Cardiac muscle cell (in vitro differentiated cells and primary cell): ENCODE measurements around the gene NAALADL2. TPM values are rescaled to one million over a fixed set of nuclear protein-coding genes. Genes with fewer than 3 reads are reported as not detected.

Experiments used
- DNase-seq, 2 donors: peaks; one replicate each; pipeline versions ENCODE4 v3.0.0 to v3.0.0-alpha.2; 2010 to 2017; ENCODE audit warnings: low read depth in 1 of 2, low spot score in 1 of 2
- H3K27ac ChIP-seq: fragments of 200-600 bp; sonication (generic); 2 replicates; pipeline ENCODE4 v1.5.1; 2016
- H3K27me3 ChIP-seq: fragments of 200-600 bp; sonication (generic); 2 replicates; pipeline ENCODE4 v1.6.0; 2016; ENCODE audit warnings: control low read depth
- H3K36me3 ChIP-seq: fragments of 200-600 bp; sonication (generic); 2 replicates; pipeline ENCODE4 v1.5.1; 2016; ENCODE audit warnings: control low read depth
- H3K4me1 ChIP-seq: fragments of 200-600 bp; sonication (generic); 2 replicates; pipeline ENCODE4 v1.8.1; 2017; ENCODE audit warnings: low read depth, mild to moderate bottlenecking, mixed run types
- H3K4me3 ChIP-seq: fragments of 200-600 bp; sonication (generic); 2 replicates; pipeline ENCODE4 v1.5.1; 2016; ENCODE audit warnings: mild to moderate bottlenecking
- H3K9me3 ChIP-seq: fragments of 200-600 bp; sonication (generic); 2 replicates; pipeline ENCODE4 v1.5.1; 2017; ENCODE audit warnings: low read depth, mild to moderate bottlenecking, control low read depth
- CTCF ChIP-seq: IDR thresholded peaks from 2 replicates; pipeline ENCODE4 v1.5.1; 2012; ENCODE audit warnings: low read depth, mild to moderate bottlenecking, low read length
- polyA plus RNA-seq: library from polyadenylated mRNA; unstranded; fragments of >200 nt; fragmentation: Nextera tagmentation; extraction: Ambion mirVana; gene quantifications from 2 replicates; pipeline ENCODE4 v1.2.1, GENCODE V29; 2016
- total RNA-seq: library from RNA; depleted of rRNA; stranded (reverse); fragments of >200 nt; gene quantifications from 2 replicates; pipeline ENCODE4 v1.2.3, GENCODE V29; 2016

The NAALADL2 gene
- total and polyA plus RNA-seq, 2 experiments from 2014 or later: 2.4 to 3.8 TPM

DNA sequence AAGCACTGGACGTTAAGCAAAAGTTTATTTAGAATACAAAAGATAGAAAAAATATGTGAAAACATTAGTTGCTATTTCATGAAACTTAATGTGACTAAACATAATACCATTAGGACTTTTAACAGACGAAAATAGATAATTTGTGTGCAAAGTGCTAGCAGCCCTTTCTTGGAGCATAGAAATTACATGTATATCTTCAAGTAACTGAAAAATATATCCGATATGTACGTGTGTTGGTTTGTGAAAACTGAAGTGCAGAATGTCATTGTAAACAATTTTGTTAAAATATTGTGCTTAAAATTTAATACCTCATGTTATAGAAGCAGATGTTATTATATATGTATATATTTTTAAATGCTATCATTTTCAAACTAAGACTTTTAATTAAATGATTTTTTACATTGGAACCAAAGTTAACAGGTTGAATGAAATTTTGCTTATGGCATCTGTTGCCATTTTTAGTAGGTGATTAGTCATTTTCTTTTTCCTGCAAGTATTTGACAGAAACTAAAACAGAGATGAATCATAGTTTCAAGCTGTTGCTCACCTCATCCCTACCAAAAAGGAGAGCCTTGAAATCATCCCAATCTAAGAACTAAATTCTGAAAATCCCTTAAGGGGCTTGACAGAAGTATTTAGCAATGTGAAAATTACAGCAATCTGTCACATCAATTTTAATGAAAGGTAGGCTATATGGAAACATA is 334.8 kb downstream of the NAALADL2 start:
- Histone ChIP-seq H3K4me1 (no peaks in the 10 kb centered on the region), H3K4me3 (no peak overlapping the region)

DNA sequence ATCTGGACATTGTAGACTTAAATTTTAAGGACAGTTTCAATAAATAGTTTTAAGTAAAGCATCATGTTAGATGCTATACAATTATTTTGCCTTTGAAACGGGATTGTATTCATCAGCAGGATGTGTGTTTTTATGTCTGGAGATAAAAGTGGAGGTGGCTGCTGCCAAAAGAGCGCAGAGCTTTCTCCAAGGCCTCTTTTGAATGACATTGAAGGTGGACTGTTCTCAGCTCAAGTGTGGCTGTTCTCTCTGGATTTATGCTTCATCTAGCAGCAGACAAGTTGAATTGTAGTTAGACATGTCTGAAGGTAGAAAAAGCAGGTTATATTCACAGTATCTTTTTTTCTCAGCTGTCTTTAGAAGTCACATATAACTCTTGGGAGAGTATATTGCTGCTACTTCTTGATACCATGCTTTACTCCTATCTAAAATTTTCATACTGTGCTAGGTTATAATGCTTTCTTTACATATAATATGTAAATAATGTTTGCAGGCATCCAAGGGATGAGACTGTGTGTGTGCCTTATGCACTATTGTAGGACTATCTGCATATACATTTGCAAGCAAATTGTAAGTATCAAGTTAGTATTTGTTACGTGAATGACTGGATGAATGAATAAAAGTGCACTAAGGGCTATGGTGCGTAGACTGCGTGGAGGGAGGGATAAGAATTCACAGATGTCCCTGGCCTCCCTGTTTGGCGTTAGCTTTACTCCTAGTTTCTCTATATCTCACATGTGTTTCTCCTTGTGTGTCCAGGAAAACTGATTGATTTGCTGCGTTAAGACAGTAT is 340.1 kb downstream of the NAALADL2 start:
- no peak overlapping the region for H3K4me3 ChIP-seq
- no peaks in the 10 kb centered on the region for H3K27me3 ChIP-seq
- H3K9me3 ChIP-seq: no peaks in the 10 kb centered on the region
- no peaks in the 10 kb centered on the region for H3K36me3 ChIP-seq
- no peak for TF ChIP-seq CTCF
- H3K27ac ChIP-seq: no peak overlapping the region
- peak in 1 of 2 donors; percentile 13 for DNase-seq
- H3K4me1 ChIP-seq: no peaks in the 10 kb centered on the region

More for the DNA sequence above, 334.8 kb downstream of the NAALADL2 start:
- H3K36me3 ChIP-seq: no peaks in the 10 kb centered on the region
- TF ChIP-seq CTCF: no peak
- no peak overlapping the region for H3K27ac ChIP-seq
- no peak for DNase-seq
- no peaks in the 10 kb centered on the region for H3K27me3 ChIP-seq
- peaks cover 3% of the 10 kb centered on the region for H3K9me3 ChIP-seq

DNA sequence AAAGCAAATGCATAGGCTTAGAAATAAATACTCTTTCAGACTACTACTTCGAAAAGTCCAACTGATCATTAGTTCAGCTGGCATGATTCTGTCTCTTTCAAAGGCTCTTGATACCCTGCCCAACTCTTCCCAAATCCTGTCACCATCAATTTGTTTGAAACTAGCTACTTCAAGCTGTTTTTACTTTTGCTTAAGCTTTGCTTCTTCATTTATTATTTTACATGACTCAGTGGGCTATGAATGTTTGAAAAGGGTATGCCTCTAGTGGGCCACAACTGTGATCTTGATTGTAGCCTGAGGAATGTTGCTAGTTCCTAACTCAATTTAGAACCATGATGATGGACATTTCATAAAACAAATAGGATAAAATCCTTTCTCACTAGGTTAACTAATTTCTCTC is 340.8 kb downstream of the NAALADL2 start:
- no peaks in the 10 kb centered on the region for H3K27me3 ChIP-seq
- H3K36me3 ChIP-seq: no peaks in the 10 kb centered on the region
- no peaks in the 10 kb centered on the region for H3K9me3 ChIP-seq
- H3K4me3 ChIP-seq: no peak overlapping the region
- H3K4me1 ChIP-seq: no peaks in the 10 kb centered on the region
- no peak for TF ChIP-seq CTCF
- no peak overlapping the region for H3K27ac ChIP-seq
- no peak for DNase-seq

GRCh38 chr3:175200391-175201095 is 341.4 kb downstream of the NAALADL2 start:
- H3K27me3 ChIP-seq: no peaks in the 10 kb centered on the region
- H3K9me3 ChIP-seq: no peaks in the 10 kb centered on the region
- no peaks in the 10 kb centered on the region for H3K36me3 ChIP-seq
- no peaks in the 10 kb centered on the region for H3K4me1 ChIP-seq
- no peak overlapping the region for H3K4me3 ChIP-seq
- no peak for TF ChIP-seq CTCF
- no peak for DNase-seq
- no peak overlapping the region for H3K27ac ChIP-seq

DNA sequence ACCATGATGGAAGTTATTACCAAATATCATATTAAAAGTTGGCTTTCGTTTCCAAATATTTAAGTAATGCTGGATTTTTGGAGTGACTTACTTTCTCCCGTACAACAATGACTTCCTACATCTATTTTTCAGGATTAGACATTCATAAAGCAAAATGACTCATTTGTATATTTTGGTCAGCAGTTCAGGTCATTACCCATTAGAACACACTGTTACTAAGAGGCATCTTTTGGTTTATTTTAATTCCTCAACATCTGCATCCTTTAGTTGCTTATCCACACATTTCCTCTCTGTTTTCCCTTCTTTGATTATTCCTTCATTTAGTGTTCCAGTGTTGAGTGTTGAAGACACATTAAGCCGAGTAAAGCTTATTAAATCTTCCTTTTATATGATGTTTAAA is 348.2 kb downstream of the NAALADL2 start:
- TF ChIP-seq CTCF: no peak

More for the DNA sequence above, 348.2 kb downstream of the NAALADL2 start:
- Histone ChIP-seq H3K36me3 (no peaks in the 10 kb centered on the region), H3K27ac (no peak overlapping the region), H3K9me3 (no peaks in the 10 kb centered on the region), H3K27me3 (no peaks in the 10 kb centered on the region), H3K4me1 (no peaks in the 10 kb centered on the region), H3K4me3 (no peak overlapping the region)
- no peak for DNase-seq
